Skin of body (tissue), 2 donors: Measurements from ENCODE around the gene PCYOX1L. TPM values are rescaled to one million over a fixed set of nuclear protein-coding genes. Genes with fewer than 3 reads are reported as not detected.

ENCODE experiments used
- DNase-seq: peaks from one replicate; lab custom pipeline; 2025; lab: John Stamatoyannopoulos, UW
- total RNA-seq: library from RNA; depleted of rRNA; stranded (reverse); fragments of >200 nt; gene quantifications from one replicate; pipeline ENCODE4 v1.2.3, GENCODE V29; 2014

Gene PCYOX1L
- total RNA-seq, 1 donor from 2014 or later, result 6.5 TPM

DNA sequence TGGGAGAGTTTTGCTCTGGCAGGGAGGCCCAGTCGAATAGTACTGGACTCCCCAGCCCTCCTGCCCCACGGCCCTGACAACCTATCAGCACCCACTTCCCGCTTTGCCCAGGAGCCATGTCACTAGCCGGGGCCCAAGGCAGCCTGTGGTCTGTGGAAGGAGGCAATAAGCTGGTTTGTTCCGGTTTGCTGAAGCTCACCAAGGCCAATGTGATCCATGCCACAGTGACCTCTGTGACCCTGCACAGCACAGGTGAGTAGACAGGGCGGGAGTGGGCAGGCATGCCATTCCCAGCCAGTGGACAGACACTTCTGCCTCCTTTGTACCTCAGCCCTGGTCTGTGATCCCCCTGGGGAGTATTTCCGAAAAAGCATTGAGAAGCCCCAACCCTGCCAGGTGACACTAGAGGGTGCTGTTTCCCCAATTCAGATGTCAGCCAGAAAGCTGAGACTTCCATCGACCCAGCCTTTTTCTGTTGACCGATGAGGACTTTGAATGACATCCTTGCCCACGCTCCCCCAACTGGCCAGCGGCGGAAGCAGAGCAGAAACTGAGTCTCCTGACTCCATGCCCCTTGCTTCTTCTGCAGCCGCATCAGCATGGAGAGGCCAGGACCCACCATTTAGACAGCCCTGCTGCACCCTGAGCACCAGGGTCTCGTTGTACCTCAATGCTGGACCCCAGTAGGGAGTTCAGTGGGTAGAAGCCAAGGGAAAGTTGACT lies 9.6 kb downstream of the PCYOX1L start:
- peak; percentile 22 for DNase-seq

- DNase-seq, result no peak
Observed at GRCh38 chr5:149367972-149368645, 10.3 kb downstream of the PCYOX1L start.

DNA sequence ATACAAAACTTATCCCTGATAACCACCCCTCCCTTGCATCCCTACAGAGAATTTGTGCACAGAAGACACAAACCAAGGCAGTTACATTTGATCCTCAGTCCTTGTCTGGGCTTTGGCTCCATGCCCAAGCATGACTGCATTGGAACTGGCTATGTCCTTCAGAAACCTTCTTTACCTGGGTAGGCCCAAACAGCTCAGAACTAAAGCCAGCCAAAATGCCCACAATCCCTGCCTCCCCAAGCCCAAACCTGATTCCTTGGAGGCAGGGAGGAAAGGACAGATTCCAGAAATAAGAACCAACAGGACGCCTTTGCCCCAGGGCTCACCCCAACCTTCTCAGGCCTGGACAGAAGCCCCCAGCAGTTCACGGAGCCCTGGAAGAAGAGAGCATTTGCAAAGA lies 13.0 kb downstream of the PCYOX1L start:
- DNase-seq, result no peak

DNA sequence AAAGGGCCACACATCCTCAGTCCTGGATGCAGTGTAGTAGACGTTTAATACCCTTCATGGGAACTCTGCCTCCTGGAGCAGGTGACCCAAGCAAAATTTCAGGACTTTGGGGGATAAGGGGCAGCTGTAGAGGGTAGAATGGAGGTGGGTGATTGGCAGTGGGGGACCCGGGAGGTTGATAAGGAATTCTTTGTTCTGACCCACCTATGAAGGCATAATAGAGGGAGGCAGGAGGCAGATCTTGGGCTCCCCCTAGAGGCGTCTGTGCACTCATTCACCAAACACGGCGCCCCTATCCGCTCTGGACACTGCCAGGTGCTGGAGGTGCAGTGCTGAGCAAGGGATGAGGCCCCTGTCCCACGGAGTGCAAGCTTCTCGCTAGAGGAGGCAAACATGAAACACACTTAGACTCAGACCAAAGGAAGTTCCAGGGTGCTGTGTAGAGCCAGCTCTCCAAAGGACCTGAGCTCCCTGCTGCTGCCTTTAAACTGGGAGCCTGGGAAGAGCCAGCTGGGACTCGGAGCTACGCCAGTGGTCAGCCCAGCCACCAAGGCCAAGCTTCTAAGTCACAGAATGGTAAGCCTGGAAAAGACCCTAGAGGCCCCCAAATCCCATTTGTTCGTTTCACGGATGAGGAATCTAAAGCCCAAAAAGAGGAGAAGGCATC lies 13.6 kb downstream of the PCYOX1L start:
- no peak for DNase-seq

DNA sequence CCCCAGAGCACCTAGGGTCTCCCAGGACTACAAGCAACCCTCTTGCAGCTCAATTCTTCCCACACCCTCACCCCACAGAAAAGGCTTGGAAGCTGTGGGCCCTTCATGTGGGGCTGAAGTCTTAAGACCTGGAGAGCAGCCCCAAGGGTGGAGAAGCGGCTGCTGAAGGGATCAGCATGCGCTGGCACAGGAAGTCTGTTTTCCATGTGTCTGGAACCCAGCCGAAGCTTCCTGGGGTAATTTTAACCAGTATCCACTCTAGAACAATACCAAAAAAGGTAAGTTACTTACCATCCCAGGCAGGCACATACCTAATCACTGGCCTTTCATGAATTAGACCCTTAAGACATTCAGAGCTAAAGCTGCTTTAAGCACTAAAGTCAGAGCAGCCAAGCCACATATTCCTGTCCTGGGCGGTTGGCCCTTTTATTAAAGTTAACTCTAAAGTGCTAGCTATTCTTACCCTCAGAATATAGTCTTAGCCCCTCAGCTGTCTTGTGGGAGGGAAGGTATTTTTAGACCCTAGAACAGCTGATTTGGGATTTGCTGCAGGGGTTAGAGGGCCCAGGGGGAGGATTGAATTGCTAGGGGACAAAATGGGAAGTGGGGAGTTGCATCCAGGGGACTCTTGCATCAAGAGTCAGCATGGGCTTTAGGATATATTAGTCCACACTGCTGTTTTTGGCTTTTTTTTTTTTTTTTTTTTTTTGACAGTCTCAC lies 14.4 kb downstream of the PCYOX1L start:
- no peak for DNase-seq

- DNase-seq, result no peak
Observed at GRCh38 chr5:149372932-149373331, 15.1 kb downstream of the PCYOX1L start.

GRCh38 chr5:149374303-149374702 lies 16.5 kb downstream of the PCYOX1L start:
- DNase-seq, result no peak

- DNase-seq, result no peak
Observed at GRCh38 chr5:149374801-149375200, 17.0 kb downstream of the PCYOX1L start.

- DNase-seq, result no peak
Observed at GRCh38 chr5:149375434-149375833, 17.6 kb downstream of the PCYOX1L start.

- no peak for DNase-seq
Observed at GRCh38 chr5:149376104-149376503, 18.3 kb downstream of the PCYOX1L start.

DNA sequence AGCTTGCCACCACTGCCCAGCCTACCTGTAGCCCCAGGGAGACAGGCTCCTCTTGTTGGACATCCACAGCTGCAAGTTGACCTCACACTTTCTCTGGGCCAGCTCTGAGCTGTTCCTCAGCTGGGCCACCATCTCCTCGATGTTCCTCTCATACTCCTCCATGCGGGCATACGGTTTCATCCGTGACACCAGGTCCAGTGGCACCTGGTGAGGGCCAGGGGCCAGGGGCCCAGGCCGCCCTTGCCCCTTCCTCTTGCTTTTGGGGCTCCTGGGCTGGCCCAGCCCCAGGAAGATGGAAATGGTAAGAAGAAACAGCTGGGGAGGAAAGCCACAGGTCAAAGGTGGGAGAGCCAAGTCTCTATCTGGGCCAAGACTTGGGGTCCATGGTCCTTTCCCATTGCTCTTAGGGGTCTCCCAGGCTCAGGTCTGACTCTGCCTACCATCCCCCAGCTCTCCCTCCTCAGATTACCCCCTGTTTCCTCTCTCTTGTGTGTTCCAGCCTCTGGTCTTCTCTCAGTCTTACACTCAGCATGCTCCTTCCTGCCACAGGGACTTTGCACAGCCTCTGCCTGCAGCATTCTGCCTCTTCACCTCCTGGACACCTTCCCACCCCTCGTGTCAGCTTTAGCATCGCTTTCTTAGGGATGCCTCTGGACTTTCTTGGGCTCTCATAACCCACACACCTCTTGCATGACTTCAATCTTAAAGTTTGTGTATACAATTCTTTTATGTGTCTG lies 19.0 kb downstream of the PCYOX1L start:
- no peak for DNase-seq

GRCh38 chr5:149378241-149378820 lies 20.5 kb downstream of the PCYOX1L start:
- no peak for DNase-seq

- DNase-seq, result no peak
Observed at GRCh38 chr5:149379177-149379761, 21.4 kb downstream of the PCYOX1L start, which contains the start of gene IL17B. IL17B (minus strand) TSS chr5:149379292; CDS start chr5:149379225, 67 bp downstream.

GRCh38 chr5:149379818-149380374 lies 22.1 kb downstream of the PCYOX1L start:
- DNase-seq, result no peak

- no peak for DNase-seq
Observed at GRCh38 chr5:149380466-149381121, 22.7 kb downstream of the PCYOX1L start.

DNA sequence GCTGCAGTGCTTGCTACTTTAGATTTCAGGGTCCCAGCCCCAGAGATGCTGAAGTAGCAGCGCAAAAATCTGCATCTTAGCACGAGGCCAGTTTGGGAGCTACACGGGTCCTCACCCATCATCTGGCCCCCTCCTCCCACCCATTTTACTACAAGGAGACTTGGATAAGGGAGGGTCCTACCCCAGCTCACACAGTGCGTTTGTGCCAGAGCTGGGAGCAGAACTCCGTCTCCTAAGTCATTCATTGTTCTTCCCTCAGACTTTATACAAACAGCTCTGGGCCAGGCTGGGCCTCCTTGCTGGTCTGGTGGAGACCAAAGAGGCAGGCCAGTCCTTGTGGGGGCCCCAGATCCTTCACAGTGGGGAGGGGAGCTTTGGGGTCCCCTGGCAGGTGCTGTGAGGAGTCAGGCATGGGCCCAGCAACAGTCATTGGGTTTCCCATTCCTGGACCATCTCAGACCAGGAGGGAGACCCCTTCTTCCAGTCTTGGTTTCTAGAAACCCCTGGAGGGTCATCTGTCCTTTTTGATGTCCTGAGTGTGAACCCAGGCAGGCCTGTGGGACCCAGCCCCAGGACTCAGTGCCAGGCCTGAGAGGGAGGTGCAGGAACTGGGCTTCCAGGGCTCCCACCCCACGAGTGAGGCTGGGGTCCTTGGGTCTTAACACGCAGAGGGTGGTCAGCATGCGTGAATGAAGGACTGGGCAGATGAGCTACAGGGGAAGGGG lies 23.6 kb downstream of the PCYOX1L start:
- no peak for DNase-seq

DNA sequence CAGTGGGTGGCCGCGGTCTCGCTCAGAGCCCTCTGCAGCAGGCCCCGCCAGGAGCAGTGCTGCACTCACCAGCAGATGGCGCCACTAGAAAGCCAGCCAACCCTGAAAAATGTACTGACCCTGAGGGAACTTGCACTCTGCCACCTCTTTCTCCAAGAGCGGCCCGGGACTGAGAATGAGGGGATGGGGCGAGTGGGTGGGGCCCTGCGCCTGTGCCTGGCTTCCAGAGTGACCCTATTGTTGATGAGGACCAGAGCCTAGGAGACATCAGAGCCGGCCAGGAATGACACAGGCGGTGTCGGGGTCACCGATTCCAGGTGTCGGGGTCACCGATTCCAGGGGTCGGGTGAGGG lies 24.1 kb downstream of the PCYOX1L start:
- peak; percentile 42 for DNase-seq

DNA sequence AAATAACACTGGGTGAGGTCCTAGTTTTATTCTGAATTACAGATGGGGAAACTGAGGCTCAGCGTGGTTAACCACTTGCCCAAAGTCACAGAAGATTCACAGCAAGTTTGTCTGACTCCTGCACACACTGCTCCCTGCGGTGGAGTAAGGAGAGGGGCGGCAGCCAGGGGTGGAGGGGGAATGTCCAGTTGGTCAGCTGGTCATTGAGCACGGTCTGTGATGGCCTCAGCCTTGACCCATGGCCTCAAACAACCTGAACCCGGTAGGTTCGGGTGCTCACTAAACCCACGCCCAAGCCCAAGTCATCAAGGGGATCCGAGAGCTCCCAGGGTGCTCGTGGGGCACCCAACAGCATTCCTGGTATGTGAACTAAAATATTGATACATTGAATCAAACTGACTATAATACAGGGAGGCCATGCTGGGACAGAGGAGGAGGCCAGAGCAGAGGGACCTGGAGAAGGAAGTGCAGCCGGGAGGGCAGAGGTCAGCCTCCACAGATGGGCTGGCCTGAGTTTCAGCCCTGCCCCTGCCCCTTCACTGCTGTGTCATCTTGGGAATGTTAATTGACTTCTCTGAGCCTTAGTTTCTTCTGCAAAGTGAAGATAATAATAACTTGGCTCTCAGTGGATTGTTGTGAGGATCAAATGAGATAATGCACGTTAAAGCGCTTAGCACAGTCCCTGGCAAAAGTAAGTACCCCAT lies 24.8 kb downstream of the PCYOX1L start:
- DNase-seq, result no peak
